ENCODE data around the gene KRTAP4-4.

Gene KRTAP4-4

DNA sequence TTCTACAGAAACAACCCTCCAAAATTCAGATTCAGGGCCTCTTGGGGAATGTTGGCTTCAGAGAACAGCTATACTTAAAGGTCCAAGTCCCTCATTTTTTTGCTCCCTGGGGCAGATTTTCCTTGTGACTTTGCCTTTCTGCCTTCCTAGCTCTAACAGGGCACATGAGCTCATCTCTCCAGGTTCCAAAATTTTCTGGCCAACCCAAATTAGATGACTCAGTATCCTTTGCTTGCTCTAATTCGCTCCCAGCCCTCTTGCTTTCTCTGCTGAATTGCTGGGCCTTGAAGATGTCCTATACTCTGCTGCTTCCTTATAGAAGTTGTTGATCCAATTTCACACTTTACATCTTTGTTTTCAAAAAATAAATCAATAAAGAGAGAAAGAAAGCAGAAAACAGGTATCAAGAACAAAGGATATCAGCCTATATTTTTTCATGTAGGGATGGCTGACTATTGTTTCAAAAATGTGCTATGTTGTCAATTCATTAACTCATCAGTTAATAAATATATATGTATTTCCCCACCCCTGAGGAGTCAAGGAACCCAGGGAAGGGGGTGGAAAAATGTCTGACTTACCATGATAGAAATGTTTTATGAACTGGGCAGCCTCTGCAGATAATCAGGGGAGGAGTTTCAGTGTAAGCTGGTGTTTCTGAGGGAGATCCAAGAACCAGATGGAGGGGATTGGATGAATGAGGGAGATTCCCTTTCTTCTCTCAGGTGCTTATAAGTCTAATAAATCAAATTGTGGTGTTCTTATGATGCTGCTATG, 18.5 kb upstream of the KRTAP4-4 start:
- Histone ChIP-seq H3K27ac (replicated peaks) (no peak overlapping the region), H3K4me3 (replicated peaks; ENCODE audit: insufficient read depth, low read length) (no peak overlapping the region), H3K27me3 (ENCODE audit: insufficient read depth, poor library complexity, severe bottlenecking) (no peaks in the 10 kb centered on the region)
- no peak for DNase-seq (ENCODE audit: low read depth in 1 of 2, low spot score in 1 of 2)
- no peak for TF ChIP-seq SPI1 (IDR thresholded peaks at IDR 0.05; ENCODE audit: borderline replicate concordance, low read depth)
- TF ChIP-seq, protein P1, sequence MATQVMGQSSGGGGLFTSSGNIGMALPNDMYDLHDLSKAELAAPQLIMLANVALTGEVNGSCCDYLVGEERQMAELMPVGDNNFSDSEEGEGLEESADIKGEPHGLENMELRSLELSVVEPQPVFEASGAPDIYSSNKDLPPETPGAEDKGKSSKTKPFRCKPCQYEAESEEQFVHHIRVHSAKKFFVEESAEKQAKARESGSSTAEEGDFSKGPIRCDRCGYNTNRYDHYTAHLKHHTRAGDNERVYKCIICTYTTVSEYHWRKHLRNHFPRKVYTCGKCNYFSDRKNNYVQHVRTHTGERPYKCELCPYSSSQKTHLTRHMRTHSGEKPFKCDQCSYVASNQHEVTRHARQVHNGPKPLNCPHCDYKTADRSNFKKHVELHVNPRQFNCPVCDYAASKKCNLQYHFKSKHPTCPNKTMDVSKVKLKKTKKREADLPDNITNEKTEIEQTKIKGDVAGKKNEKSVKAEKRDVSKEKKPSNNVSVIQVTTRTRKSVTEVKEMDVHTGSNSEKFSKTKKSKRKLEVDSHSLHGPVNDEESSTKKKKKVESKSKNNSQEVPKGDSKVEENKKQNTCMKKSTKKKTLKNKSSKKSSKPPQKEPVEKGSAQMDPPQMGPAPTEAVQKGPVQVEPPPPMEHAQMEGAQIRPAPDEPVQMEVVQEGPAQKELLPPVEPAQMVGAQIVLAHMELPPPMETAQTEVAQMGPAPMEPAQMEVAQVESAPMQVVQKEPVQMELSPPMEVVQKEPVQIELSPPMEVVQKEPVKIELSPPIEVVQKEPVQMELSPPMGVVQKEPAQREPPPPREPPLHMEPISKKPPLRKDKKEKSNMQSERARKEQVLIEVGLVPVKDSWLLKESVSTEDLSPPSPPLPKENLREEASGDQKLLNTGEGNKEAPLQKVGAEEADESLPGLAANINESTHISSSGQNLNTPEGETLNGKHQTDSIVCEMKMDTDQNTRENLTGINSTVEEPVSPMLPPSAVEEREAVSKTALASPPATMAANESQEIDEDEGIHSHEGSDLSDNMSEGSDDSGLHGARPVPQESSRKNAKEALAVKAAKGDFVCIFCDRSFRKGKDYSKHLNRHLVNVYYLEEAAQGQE (IDR thresholded peaks at IDR 0.05; ENCODE audit: insufficient replicate concordance, low read depth): no peak
- no peak for TF ChIP-seq POLR2AphosphoS5 (IDR thresholded peaks at IDR 0.05; ENCODE audit: low read depth)
- no peak for TF ChIP-seq GABPA (IDR thresholded peaks at IDR 0.05; ENCODE audit: low read depth)
- TF ChIP-seq, protein P2, sequence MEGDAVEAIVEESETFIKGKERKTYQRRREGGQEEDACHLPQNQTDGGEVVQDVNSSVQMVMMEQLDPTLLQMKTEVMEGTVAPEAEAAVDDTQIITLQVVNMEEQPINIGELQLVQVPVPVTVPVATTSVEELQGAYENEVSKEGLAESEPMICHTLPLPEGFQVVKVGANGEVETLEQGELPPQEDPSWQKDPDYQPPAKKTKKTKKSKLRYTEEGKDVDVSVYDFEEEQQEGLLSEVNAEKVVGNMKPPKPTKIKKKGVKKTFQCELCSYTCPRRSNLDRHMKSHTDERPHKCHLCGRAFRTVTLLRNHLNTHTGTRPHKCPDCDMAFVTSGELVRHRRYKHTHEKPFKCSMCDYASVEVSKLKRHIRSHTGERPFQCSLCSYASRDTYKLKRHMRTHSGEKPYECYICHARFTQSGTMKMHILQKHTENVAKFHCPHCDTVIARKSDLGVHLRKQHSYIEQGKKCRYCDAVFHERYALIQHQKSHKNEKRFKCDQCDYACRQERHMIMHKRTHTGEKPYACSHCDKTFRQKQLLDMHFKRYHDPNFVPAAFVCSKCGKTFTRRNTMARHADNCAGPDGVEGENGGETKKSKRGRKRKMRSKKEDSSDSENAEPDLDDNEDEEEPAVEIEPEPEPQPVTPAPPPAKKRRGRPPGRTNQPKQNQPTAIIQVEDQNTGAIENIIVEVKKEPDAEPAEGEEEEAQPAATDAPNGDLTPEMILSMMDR (IDR thresholded peaks at IDR 0.05; ENCODE audit: insufficient read depth, low read length): no peak

DNA sequence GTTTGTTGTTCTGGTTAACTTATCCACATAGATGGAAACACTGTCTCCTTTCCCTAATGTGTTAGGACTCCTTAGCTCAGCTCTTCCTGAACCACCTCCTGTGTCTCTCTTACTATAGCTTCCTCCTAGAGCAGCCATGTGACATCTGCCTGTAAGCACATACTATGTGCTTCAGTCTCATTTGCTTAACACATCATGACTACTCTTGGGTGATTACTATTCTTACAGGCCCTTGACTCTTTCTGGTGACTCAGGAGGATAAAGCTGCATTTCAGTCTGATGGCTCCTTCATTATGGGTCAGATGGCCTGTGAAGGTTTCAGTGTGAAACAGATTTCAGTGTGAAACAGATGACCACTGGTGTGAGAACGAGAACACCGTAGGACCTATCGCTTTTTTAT, 17.8 kb upstream of the KRTAP4-4 start:
- H3K27ac ChIP-seq (replicated peaks): no peak overlapping the region
- no peak for TF ChIP-seq SPI1 (IDR thresholded peaks at IDR 0.05; ENCODE audit: borderline replicate concordance, low read depth)
- TF ChIP-seq GABPA (IDR thresholded peaks at IDR 0.05; ENCODE audit: low read depth): no peak
- TF ChIP-seq, protein P1 (IDR thresholded peaks at IDR 0.05; ENCODE audit: insufficient replicate concordance, low read depth): no peak
- TF ChIP-seq, protein P2 (IDR thresholded peaks at IDR 0.05; ENCODE audit: insufficient read depth, low read length): no peak
- TF ChIP-seq POLR2AphosphoS5 (IDR thresholded peaks at IDR 0.05; ENCODE audit: low read depth): no peak

DNA sequence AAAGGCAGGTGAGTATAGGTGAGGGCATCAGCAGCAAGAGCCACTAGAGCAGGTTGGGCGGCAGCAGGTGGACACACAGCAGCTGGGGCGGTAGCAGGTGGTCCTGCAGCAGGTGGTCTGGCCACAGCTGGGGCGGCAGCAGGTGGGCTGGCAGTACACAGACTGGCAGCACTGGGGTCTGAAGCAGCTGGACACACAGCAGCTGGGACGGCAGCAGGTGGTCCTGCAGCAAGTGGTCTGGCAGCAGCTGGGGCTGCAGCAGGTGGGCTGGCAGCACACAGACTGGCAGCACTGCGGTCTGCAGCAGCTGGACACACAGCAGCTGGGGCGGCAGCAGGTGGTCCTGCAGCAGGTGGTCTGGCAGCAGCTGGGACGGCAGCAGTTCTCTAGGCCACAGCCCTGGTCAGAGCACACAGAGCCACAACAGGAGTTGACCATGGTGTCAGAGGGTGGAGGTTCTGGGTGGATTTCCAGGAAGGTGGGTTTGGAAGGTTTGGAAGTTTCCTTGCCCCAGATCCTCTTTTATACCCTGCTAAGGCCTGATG, 17.3 kb upstream of the KRTAP4-4 start, which contains the start of gene KRTAP4-2:
Gene KRTAP4-2, minus strand, starts transcription at position 495 of the 545 bp plus-strand sequence. Its CDS starts 57 bp downstream, at position 438.
- Histone ChIP-seq H3K27ac (replicated peaks) (no peak within 1 kb of the TSS), H3K27me3 (ENCODE audit: insufficient read depth, poor library complexity, severe bottlenecking) (peaks cover 2% of the 10 kb centered on the region), H3K4me3 (replicated peaks; ENCODE audit: insufficient read depth, low read length) (no peak within 1 kb of the TSS)
- TF ChIP-seq POLR2AphosphoS5 (IDR thresholded peaks at IDR 0.05; ENCODE audit: low read depth) (no peak), SPI1 (IDR thresholded peaks at IDR 0.05; ENCODE audit: borderline replicate concordance, low read depth) (no peak), GABPA (IDR thresholded peaks at IDR 0.05; ENCODE audit: low read depth) (no peak)
- TF ChIP-seq, protein P1 (IDR thresholded peaks at IDR 0.05; ENCODE audit: insufficient replicate concordance, low read depth): no peak
- TF ChIP-seq, protein P2 (IDR thresholded peaks at IDR 0.05; ENCODE audit: insufficient read depth, low read length): no peak
- no peak for DNase-seq (ENCODE audit: low read depth in 1 of 2, low spot score in 1 of 2)

More for the DNA sequence above, 17.8 kb upstream of the KRTAP4-4 start:
- Histone ChIP-seq H3K4me3 (replicated peaks; ENCODE audit: insufficient read depth, low read length) (no peak overlapping the region), H3K27me3 (ENCODE audit: insufficient read depth, poor library complexity, severe bottlenecking) (no peaks in the 10 kb centered on the region)
- DNase-seq (ENCODE audit: low read depth in 1 of 2, low spot score in 1 of 2): no peak

Measured in HL-60 (cell line).